ENCODE measurements around the gene KCNH8.
"Not testable (repeated sequence)": the region's sequence is repeated elsewhere in the genome, so short reads cannot be mapped to it uniquely, and the experiment has no call there.

Gene KCNH8

DNA sequence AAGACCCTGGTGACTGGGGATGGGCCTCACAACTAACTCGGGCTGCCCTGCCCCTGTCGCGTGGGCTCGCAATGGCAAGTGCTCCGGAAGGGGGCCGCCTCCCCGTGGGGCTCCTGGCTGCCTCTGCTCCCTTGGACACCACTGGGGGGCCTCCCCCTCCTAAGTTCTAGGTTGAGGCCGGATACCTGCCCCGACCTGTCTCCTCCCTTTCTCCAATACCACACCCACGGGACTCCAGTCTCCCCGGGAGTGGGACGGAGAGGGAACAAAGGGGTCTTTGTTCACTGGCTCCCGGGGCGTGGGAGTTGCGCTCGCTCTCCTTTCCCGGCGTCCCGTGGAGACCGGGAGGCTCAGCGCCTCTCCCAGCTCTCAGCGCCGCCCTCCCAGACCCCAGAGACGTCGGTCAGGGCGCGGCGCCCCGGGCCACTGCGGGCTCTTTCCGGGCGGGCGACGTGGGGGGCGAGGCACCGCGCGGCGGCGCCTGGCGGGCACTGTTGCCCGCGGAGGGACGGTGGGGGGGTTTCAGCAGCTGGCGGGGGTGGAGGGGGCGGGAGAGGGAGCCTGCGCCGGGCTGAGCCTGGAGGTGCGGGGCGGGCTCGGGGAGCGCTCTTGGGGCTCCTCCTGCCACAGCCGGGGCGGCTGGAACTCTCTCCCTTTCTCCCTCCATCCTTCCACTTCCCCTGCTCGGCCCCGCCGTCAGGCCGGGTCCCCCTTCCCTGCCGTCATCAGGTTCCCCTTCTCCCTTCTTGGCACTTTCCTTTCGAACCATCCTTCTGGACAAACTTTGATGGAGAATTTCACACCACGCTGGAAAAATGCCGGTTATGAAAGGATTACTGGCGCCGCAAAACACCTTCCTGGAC lies at the start of gene KCNH8:
TSS of gene KCNH8 (plus strand) at position 606 of the 863 bp plus-strand sequence. CDS start at position 816, 210 bp downstream.
- Mint-ChIP-seq H3K27ac (peak within 1 kb of the TSS; percentile 94), H3K4me1 (peaks cover 10 to 20% of the 10 kb centered on the region in 2 donors), H3K4me3 (peak within 1 kb of the TSS; percentile 95 to 99), H3K27me3 (peaks cover 7 to 8% of the 10 kb centered on the region in 2 donors), H3K9me3 (peaks cover 2 to 3% of the 10 kb centered on the region in 2 donors), H3K36me3 (no peaks in the 10 kb centered on the region)
- peak; percentile 15 for DNase-seq
- ATAC-seq (replicated peaks) = peak; percentile 30 to 40

DNA sequence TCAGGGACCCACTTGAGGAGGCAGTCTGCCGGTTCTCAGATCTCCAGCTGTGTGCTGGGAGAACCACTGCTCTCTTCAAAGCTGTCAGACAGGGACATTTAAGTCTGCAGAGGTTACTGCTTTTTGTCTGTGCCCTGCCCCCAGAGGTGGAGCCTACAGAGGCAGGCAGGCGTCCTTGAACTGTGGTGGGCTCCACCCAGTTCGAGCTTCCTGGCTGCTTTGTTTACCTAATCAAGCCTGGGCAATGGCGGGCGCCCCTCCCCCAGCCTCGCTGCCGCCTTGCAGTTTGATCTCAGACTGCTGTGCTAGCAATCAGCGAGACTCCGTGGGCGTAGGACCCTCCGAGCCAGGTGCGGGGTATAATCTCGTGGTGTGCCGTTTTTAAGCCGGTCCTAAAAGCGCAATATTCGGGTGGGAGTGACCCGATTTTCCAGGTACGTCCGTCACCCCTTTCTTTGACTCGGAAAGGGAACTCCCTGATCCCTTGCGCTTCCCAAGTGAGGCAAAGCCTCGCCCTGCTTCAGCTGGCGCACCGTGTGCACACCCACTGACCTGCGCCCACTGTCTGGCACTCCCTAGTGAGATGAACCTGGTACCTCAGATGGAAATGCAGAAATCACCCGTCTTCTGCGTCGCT lies 45.5 kb upstream of the KCNH8 start:
- not testable (repeated sequence) for DNase-seq; ATAC-seq (replicated peaks)
- peak overlapping the region; percentile 30 to 76 for H3K4me3 Mint-ChIP-seq

DNA sequence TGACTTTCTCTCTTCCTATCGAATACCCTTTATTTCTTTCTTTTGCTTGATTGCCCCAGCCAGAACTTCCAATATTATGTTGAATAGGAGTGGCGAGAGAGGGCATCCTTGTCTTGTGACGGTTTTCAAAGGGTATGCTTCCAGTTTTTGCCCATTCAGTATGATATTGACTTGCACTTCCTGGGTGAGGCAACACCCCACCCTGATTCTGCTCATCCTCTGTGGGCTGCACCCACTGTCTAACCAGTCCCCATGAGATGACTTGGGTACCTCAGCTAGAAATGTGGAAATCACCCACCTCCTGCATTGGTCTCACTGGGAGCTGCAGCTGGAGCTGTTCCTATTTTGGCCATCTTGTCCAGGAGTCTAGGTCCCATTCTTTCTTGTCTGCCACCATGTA lies 44.8 kb upstream of the KCNH8 start:
- H3K4me1 Mint-ChIP-seq = no peaks in the 10 kb centered on the region
- H3K9me3 Mint-ChIP-seq = peaks cover 0 to 1% of the 10 kb centered on the region in 2 donors
- H3K4me3 Mint-ChIP-seq = peak overlapping the region; percentile 30 to 76
- H3K27me3 Mint-ChIP-seq = peaks cover 0 to 5% of the 10 kb centered on the region in 2 donors
- H3K27ac Mint-ChIP-seq = no peak overlapping the region
- no peaks in the 10 kb centered on the region for H3K36me3 Mint-ChIP-seq
- no peak for DNase-seq
- no peak for ATAC-seq (replicated peaks)

More for the DNA sequence above, 45.5 kb upstream of the KCNH8 start:
- H3K4me1 Mint-ChIP-seq, H3K36me3 Mint-ChIP-seq, H3K27me3 Mint-ChIP-seq, H3K9me3 Mint-ChIP-seq: not testable (repeated sequence)
- peak overlapping the region; percentile 47 for H3K27ac Mint-ChIP-seq

DNA sequence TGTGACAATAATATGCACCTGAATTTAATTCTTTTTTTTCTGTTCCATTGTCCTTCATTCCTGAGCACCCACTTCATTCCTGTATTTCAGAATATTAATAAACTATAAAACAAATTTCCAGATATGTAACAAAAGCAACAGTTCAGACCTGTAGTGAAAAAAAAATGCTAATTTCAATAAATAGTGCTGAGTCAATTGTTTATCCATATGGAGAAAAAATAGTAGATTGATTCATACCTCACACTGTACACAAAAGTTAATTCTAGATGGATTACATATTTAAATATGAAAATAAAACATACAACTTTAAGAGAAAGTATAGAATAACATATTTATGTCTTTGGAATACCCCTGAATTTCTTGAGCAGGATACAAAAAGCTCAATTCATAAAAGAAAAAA lies 43.9 kb upstream of the KCNH8 start:
- Mint-ChIP-seq H3K9me3 (peaks cover 0 to 1% of the 10 kb centered on the region in 2 donors), H3K4me3 (no peak overlapping the region), H3K27me3 (peaks cover 0 to 5% of the 10 kb centered on the region in 2 donors), H3K4me1 (no peaks in the 10 kb centered on the region), H3K36me3 (no peaks in the 10 kb centered on the region), H3K27ac (no peak overlapping the region)
- no peak for DNase-seq
- no peak for ATAC-seq (replicated peaks)

DNA sequence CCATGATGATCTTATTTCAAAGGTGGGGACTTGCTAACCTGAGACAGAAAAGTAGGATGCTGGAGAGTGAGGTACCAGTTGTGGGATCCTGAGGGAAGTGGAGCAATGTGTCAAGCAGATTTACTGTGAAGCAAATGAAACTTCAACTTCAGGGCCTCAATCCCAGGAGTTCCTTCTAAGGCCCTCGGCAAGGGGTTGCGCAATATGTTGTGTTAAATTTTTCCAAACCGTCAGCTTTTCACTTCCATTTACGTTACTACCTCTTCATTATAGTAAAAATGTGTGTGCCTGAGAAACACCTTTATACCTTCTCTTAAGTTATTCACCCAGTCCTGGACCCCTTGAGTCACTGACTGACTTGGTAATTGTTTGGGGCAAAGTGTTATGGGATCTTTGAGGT lies 42.5 kb upstream of the KCNH8 start:
- no peaks in the 10 kb centered on the region for H3K36me3 Mint-ChIP-seq
- no peak for ATAC-seq (replicated peaks)

DNA sequence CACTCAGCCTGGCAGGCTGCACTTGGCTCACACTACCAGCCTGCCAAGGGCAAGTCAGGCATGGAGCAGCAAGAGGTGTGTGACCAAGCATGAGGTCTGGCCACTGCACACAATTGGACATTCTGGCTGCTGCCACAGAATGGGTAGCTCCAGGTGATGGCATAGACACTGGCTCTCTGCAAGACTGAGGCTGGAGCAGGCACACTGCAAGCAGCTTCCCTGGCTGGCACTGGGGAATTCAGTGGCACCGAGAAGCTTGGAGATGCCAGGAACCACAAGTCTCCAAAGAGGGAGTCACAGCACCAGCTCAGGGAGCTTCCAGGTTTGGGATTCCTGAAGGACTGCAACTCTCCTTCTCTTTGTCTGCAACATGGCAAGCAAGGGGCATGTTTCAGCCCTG lies 42.0 kb upstream of the KCNH8 start:
- H3K27ac Mint-ChIP-seq = no peak overlapping the region
- H3K4me1 Mint-ChIP-seq = no peaks in the 10 kb centered on the region
- H3K27me3 Mint-ChIP-seq = peaks cover 0 to 5% of the 10 kb centered on the region in 2 donors
- no peak overlapping the region for H3K4me3 Mint-ChIP-seq
- no peak for DNase-seq
- H3K9me3 Mint-ChIP-seq = peaks cover 0 to 3% of the 10 kb centered on the region in 2 donors
- ATAC-seq (replicated peaks) = no peak
- H3K36me3 Mint-ChIP-seq = no peaks in the 10 kb centered on the region

More for the DNA sequence above, 42.5 kb upstream of the KCNH8 start:
- no peak overlapping the region for H3K27ac Mint-ChIP-seq
- H3K4me1 Mint-ChIP-seq = no peaks in the 10 kb centered on the region
- H3K4me3 Mint-ChIP-seq = no peak overlapping the region
- H3K27me3 Mint-ChIP-seq = peaks cover 0 to 5% of the 10 kb centered on the region in 2 donors
- no peak for DNase-seq
- peaks cover 0 to 3% of the 10 kb centered on the region in 2 donors for H3K9me3 Mint-ChIP-seq

DNA sequence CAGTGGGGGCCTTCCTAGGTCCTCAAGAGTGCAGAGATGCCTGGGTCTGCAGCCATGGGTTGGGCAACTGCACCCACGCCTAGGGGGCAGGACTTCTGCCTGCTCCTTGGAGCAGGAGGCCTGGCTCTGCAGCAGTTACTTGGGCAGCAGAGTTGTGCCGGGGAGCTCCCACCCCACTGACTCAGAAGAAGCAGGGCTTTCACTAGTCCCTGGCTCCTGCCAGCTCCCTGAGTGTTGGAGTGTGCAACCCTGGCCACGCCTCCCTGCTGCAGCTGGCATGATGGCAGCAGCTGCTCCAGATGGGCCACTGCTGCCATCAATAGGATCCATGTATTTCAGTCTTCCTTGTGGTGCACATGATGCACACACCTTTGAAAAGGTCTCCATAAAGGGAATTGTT lies 40.6 kb upstream of the KCNH8 start:
- Mint-ChIP-seq H3K4me3 (no peak overlapping the region), H3K9me3 (peaks cover 0 to 3% of the 10 kb centered on the region in 2 donors), H3K27ac (no peak overlapping the region), H3K36me3 (no peaks in the 10 kb centered on the region), H3K4me1 (no peaks in the 10 kb centered on the region), H3K27me3 (peaks cover 0 to 10% of the 10 kb centered on the region in 2 donors)
- DNase-seq (no peak), ATAC-seq (replicated peaks) (no peak)

DNA sequence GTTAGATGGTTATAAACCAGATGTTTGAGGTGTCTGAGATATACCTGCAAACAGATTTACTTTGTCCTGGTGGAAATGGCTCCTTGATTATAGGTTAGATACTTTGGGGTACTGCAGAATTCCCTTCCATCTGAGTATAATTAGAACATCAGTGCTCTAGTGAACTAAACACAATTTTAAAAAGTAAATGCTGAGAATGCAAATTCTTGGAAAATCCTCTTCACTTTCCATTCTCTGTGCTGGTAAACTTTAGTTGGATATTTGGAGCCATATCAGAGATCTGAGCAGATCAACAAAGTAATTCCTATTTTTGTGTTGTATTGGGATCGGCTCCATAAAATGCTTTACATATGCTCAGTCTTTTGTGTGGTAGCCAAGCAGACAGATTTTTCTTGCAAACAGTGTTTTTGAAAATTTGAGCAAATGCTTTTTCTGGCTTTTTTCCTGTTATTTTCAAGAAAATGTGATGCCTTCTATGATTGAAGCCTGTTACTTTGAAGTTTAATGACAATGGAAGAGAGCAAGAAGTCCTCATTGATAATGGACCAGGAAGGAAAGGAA lies 37.9 kb upstream of the KCNH8 start:
- DNase-seq (no peak), ATAC-seq (replicated peaks) (no peak)
- H3K27ac Mint-ChIP-seq = no peak overlapping the region
- no peaks in the 10 kb centered on the region for H3K36me3 Mint-ChIP-seq
- H3K4me1 Mint-ChIP-seq = no peaks in the 10 kb centered on the region
- no peak overlapping the region for H3K4me3 Mint-ChIP-seq
- H3K9me3 Mint-ChIP-seq = peaks cover 0 to 3% of the 10 kb centered on the region in 2 donors
- peaks cover 0 to 5% of the 10 kb centered on the region in 2 donors for H3K27me3 Mint-ChIP-seq

DNA sequence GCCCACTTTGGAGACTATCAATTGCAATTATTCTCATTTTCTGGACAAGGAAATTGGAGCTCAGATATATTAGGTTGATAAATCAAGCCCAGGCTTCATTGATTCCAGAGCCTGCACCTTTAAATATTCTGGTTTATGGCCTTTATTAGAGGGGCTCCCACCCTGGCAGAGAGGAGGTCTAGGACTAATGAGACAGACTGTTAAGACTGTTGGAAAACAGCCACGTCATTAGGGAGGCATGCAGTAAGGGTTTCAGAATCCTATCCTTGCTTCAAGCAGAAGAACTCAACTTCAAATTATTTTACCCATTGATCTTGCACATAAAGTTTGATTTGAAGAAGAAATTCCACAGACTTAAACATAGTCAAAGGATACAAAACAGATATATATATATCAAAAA lies 33.8 kb upstream of the KCNH8 start:
- H3K27ac Mint-ChIP-seq = no peak overlapping the region
- peaks cover 0 to 5% of the 10 kb centered on the region in 2 donors for H3K36me3 Mint-ChIP-seq
- H3K4me3 Mint-ChIP-seq = no peak overlapping the region
- no peak for ATAC-seq (replicated peaks)
- H3K9me3 Mint-ChIP-seq = peaks cover 7 to 10% of the 10 kb centered on the region in 2 donors
- peaks cover 22 to 23% of the 10 kb centered on the region in 2 donors for H3K27me3 Mint-ChIP-seq
- no peak for DNase-seq
- H3K4me1 Mint-ChIP-seq = no peaks in the 10 kb centered on the region

DNA sequence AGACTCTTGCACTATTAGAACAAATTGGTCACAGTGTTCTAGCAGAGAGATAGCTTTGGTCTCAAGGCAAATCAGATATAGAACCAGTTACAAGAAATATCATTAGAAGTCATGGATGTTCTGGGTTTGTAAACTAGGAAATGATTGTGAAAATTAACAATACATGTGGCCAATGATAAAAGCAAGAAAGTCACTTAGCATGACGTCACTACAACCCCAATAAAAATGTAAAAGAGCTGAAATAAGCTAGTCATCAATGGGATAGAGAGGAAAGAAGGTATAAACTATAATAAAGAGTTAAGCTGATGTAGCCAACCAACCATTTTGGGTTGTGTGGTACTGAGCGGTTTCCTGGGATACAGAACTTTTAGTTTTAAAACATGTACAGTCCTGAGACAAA lies 32.1 kb upstream of the KCNH8 start:
- ATAC-seq (replicated peaks) = no peak
- Mint-ChIP-seq H3K36me3 (peaks cover 0 to 6% of the 10 kb centered on the region in 2 donors), H3K4me1 (no peaks in the 10 kb centered on the region), H3K9me3 (peaks cover 6 to 11% of the 10 kb centered on the region in 2 donors), H3K4me3 (no peak overlapping the region), H3K27ac (no peak overlapping the region), H3K27me3 (peaks cover 23 to 30% of the 10 kb centered on the region in 2 donors)
- DNase-seq = no peak

DNA sequence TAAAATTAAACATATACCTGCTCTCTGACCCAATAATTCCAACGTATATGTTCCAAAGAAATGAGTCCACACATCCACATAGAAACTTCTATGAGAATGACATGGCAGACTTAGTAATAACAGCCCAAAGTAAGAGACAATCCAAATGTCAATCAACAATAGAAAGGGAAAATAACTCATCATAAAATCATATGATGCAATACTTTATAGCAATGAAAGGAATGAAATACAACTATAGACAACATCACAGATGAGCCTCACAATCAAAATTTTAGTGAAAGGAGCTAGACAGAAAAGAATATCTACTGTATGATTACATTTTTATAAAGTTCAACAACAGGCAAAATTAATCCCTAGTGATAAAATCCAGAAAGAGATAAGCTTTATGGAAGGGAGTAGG lies 23.6 kb upstream of the KCNH8 start:
- no peaks in the 10 kb centered on the region for H3K4me1 Mint-ChIP-seq
- peaks cover 0 to 10% of the 10 kb centered on the region in 2 donors for H3K27me3 Mint-ChIP-seq
- no peaks in the 10 kb centered on the region for H3K36me3 Mint-ChIP-seq
- ATAC-seq (replicated peaks) (no peak), DNase-seq (no peak)
- no peaks in the 10 kb centered on the region for H3K9me3 Mint-ChIP-seq
- H3K4me3 Mint-ChIP-seq = no peak overlapping the region
- no peak overlapping the region for H3K27ac Mint-ChIP-seq

DNA sequence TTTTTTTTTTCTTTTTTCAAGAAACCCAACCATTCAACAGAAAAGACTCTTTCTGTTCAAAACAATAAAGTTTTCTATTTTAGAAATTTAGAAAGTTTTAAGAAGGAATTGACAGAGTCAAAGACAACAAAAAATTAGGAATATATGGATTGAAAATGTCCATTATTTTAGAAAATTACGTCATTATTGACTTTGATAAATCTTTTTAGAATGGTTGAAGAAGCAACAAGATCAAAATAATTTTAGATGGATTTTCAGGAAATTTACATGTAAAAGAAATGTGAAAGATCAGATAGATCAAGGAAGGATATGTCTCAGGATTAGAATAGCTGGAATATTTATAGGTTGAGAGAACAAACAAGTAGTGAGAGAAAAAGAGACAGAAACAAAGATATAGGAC lies 8.4 kb upstream of the KCNH8 start:
- H3K27me3 Mint-ChIP-seq = peaks cover 22 to 46% of the 10 kb centered on the region in 2 donors
- H3K4me3 Mint-ChIP-seq = no peak overlapping the region
- H3K36me3 Mint-ChIP-seq = no peaks in the 10 kb centered on the region
- no peak overlapping the region for H3K27ac Mint-ChIP-seq
- H3K4me1 Mint-ChIP-seq = no peaks in the 10 kb centered on the region
- DNase-seq (no peak), ATAC-seq (replicated peaks) (no peak)
- H3K9me3 Mint-ChIP-seq = no peaks in the 10 kb centered on the region

DNA sequence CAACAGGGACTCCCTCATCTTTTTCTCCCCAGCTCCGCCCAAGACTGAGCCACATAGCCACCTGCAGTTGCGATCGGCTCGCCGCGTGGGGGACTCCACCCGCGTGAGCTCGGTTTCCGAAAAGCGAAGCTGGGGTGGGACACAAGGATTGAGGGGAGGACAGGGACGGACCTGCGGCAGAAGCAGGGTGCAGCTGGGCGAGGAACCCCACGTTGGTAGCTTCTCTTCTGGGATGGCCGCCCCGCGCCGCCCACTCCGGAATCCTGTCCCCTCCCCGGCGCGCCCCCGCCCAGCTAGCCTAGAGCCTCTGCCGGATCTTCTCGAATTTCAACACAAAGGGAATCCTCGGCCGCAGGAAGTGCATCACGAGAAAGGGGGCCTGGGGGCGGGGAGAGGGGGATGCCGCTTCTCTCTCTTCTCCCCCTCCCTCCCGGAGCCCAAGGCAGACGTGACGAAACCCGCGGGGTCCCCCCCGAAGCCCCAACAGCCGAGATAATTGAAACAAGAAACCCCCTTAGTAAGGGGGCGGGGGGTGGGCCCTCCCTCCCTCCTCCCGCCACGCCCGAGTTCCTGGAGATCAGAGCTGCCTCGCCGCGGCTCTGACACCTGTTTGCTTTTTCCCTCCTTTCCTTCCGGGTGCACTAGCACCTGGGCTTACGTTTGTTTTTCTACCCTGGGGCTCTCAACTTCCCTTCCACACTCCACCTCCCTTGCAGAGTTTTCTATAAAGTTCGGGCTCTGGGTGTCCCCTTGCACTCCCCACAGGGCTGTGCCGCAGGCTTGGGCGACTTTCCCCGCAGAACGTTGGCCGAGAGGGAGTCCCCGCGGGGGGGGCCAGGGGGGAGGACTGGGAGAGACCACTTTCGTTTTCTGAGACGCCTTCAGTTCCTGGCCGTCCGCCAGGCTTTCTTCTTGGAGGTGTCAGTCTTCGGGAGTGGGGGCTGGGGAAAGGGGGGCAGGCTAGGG lies 1.3 kb upstream of the KCNH8 start:
- Mint-ChIP-seq H3K36me3 (no peaks in the 10 kb centered on the region), H3K27ac (peak overlapping the region; percentile 94), H3K9me3 (peaks cover 2 to 3% of the 10 kb centered on the region in 2 donors), H3K4me1 (peaks cover 10 to 20% of the 10 kb centered on the region in 2 donors), H3K27me3 (peaks cover 17 to 20% of the 10 kb centered on the region in 2 donors), H3K4me3 (peak overlapping the region; percentile 95 to 99)
- DNase-seq (peak; percentile 68), ATAC-seq (replicated peaks) (peak; percentile 78 to 83)

DNA sequence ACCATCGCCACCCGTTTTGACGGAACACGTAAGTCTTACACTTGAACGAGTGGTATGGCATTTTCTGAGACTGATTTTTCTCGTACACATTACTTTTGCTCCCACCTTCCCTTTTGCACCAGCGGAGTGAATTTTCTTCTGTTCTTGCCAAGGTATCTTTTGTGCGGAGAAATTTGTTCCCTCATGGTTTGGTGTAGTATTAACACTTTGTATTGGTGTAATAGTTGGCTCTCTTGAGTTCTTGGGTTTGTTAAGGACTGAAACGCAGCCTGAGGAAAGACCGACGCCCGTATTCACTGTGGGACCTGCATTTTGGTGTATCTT lies 420 bp downstream of the KCNH8 start:
- Mint-ChIP-seq H3K36me3 (no peaks in the 10 kb centered on the region), H3K9me3 (peaks cover 2 to 3% of the 10 kb centered on the region in 2 donors), H3K4me3 (peak overlapping the region; percentile 95 to 99), H3K4me1 (peaks cover 10 to 20% of the 10 kb centered on the region in 2 donors), H3K27me3 (peaks cover 6 to 7% of the 10 kb centered on the region in 2 donors), H3K27ac (peak overlapping the region; percentile 73)
- no peak for ATAC-seq (replicated peaks)
- DNase-seq = no peak

Data from stimulated activated naive B cell treated with anti-CD40 and anti-IgM and Interleukin-4, amounts not matched to agents 10 μg/mL and 1 μg/mL and 100 μg/mL, for 72 hours (primary cell).